ENCODE results near the gene SOWAHA. TPM values are rescaled to one million over a fixed set of nuclear protein-coding genes. Genes with fewer than 3 reads are reported as not detected.

SOWAHA gene
- total RNA-seq, 1 experiment from 2014 or later, result not detected

DNA sequence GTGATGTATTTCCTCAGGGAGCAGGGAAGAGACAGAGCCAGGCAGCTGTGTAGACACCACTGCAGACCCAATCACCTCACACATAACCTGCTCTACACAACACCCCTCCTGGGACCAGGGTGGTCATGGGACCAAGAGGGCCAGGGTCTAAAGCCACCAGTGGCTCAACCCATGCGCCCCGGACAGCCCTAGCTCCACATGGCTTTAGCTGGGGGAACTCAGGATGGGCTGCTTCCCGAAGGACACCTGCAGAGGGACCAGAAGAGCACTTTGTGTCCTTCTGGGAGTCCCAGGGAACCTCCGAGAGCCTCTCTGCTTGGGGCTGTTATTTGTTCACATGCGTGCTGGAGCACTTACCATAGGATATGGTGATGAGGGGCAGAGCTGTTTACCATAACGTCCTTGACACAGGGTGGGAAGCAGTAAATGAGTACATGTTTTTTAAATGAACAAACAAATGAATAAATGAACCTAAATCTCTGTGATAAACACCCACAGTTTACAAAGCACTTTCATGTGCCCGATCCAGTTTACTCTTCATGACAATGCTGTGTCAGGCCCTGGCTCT lies 48.3 kb upstream of the SOWAHA start:
- Histone ChIP-seq H3K27me3 (ENCODE audit: control insufficient read depth, insufficient read depth, low read length) (no peaks in the 10 kb centered on the region), H3K4me1 (ENCODE audit: control insufficient read depth, insufficient read depth, low read length) (no peaks in the 10 kb centered on the region), H3K4me3 (ENCODE audit: low read depth in 2 of 2, low read length in 2 of 2) (no peak overlapping the region), H3K36me3 (ENCODE audit: control insufficient read depth, insufficient read depth, low read length) (peaks cover 4% of the 10 kb centered on the region; the same call in 1 of the 2 replicates), H3K9me3 (ENCODE audit: control insufficient read depth, insufficient read depth, low read depth, low read length) (no peaks in the 10 kb centered on the region), H3K27ac (ENCODE audit: low read length) (no peak overlapping the region)
- TF ChIP-seq SIN3A (IDR thresholded peaks at IDR 0.05; ENCODE audit: borderline replicate concordance, insufficient read depth, low read depth, low read length) (no peak), TCF7L2 (IDR thresholded peaks at IDR 0.05; ENCODE audit: low read depth, low read length) (no peak), REST (IDR thresholded peaks at IDR 0.05; ENCODE audit: insufficient read depth in 1 of 2, low read depth in 2 of 2, low read length in 1 of 2) (no peak), CTCF (IDR thresholded peaks at IDR 0.05) (no peak), POLR2AphosphoS5 (IDR thresholded peaks at IDR 0.05; ENCODE audit: low read depth, low read length) (no peak)
- intact Hi-C loops (cut with micrococcal nuclease; ENCODE audit: unreplicated experiment), result no loop called here
- ATAC-seq (no peak), DNase-seq (ENCODE audit: low read depth, low spot score) (no peak)
- in situ Hi-C loops (cut with HindIII; ENCODE audit: low pct_unique_long_range_greater_than_20kb, low sequenced_read_pairs), result no loop called here
- POLR2A ChIA-PET, result no interaction called here
- BruUV-seq (replicated peaks), result no TSS peak
- CTCF ChIA-PET, result no interaction called here

DNA sequence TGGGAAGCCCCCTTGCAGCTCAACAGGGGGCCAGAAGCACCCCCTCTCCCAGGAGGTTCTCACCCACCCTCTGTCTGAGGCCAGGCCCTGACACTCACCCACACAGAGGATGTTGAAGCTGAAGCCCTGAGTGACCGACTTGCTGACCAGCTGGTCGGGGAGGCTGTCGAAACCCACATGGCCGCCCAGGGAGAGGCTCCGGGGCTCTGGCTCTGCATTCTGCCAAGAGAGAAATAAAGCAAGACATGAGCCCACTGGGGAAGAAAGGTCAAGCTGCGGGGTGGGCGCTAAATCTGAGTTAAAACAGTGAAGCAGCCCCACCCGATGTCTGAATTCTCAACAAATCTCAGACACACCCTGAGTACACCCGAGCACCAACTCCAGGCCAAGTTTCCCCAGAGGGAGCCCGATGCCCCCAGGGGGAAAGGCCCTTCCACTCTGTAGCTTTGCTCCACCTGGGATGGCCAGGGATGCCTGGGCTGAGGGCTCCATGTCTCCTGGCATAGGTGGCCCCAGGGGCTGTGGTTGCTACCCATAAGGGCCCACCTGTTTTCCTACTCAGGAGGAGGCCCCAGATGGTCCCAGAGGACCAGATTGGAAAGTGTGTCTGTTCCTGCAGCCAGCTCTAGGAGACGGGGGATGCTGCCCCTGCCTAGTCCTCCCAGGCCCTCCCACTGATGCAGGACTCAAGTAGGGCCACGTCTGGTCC lies 47.6 kb upstream of the SOWAHA start:
- ATAC-seq (0 out of 2 replicates have a peak, but pooled peaks have one; percentile 35), DNase-seq (ENCODE audit: low read depth, low spot score) (no peak)
- no peak overlapping the region for H3K27ac ChIP-seq (ENCODE audit: low read length)
- CTCF ChIA-PET, result no interaction called here
- TF ChIP-seq REST (IDR thresholded peaks at IDR 0.05; ENCODE audit: insufficient read depth in 1 of 2, low read depth in 2 of 2, low read length in 1 of 2) (no peak), CTCF (IDR thresholded peaks at IDR 0.05) (no peak), POLR2AphosphoS5 (IDR thresholded peaks at IDR 0.05; ENCODE audit: low read depth, low read length) (no peak), TCF7L2 (IDR thresholded peaks at IDR 0.05; ENCODE audit: low read depth, low read length) (no peak), SIN3A (IDR thresholded peaks at IDR 0.05; ENCODE audit: borderline replicate concordance, insufficient read depth, low read depth, low read length) (no peak)
- intact Hi-C loops (cut with micrococcal nuclease; ENCODE audit: unreplicated experiment), result no loop called here
- H3K9me3 ChIP-seq (ENCODE audit: control insufficient read depth, insufficient read depth, low read depth, low read length), result no peaks in the 10 kb centered on the region
- BruUV-seq (replicated peaks), result no TSS peak
- POLR2A ChIA-PET, result no interaction called here
- no peaks in the 10 kb centered on the region for H3K27me3 ChIP-seq (ENCODE audit: control insufficient read depth, insufficient read depth, low read length)
- in situ Hi-C loops (cut with HindIII; ENCODE audit: low pct_unique_long_range_greater_than_20kb, low sequenced_read_pairs), result no loop called here
- no peaks in the 10 kb centered on the region for H3K4me1 ChIP-seq (ENCODE audit: control insufficient read depth, insufficient read depth, low read length)
- peaks cover 4% of the 10 kb centered on the region; the same call in 1 of the 2 replicates for H3K36me3 ChIP-seq (ENCODE audit: control insufficient read depth, insufficient read depth, low read length)
- H3K4me3 ChIP-seq (ENCODE audit: low read depth in 2 of 2, low read length in 2 of 2), result no peak overlapping the region

All from Panc1 (cell line).